GM12873 (cell line): ENCODE data around the gene COX8A.

Experiments
- CTCF ChIP-seq: IDR thresholded peaks from 2 replicates; pipeline ENCODE4 v1.5.1; 2012; ENCODE audit warnings: low read depth, mild to moderate bottlenecking, moderate library complexity, low read length, control low read depth; ENCODE audit not compliant: insufficient read depth; ENCODE audit errors: missing control alignments

COX8A gene

GRCh38 chr11:64011371-64011770, 37.0 kb downstream of the COX8A start:
- TF ChIP-seq CTCF, result no peak

- TF ChIP-seq CTCF, result no peak
Observed at GRCh38 chr11:64013141-64013896, 38.9 kb downstream of the COX8A start.

GRCh38 chr11:64014356-64014755, 39.9 kb downstream of the COX8A start:
- TF ChIP-seq CTCF, result no peak

GRCh38 chr11:64015510-64015909, 41.1 kb downstream of the COX8A start:
- TF ChIP-seq CTCF, result no peak

- TF ChIP-seq CTCF, result no peak
Observed at GRCh38 chr11:64015935-64016845, 41.8 kb downstream of the COX8A start.

- no peak for TF ChIP-seq CTCF
Observed at GRCh38 chr11:64017945-64018224, 43.5 kb downstream of the COX8A start.

- no peak for TF ChIP-seq CTCF
Observed at GRCh38 chr11:64018310-64018709, 43.9 kb downstream of the COX8A start.
